Pancreas (tissue), 10 donors: ENCODE measurements around the gene ALLC. TPM values are rescaled to one million over a fixed set of nuclear protein-coding genes. Genes with fewer than 3 reads are reported as not detected.
"Not testable (repeated sequence)": the region's sequence is repeated elsewhere in the genome, so short reads cannot be mapped to it uniquely, and the experiment has no call there.

Source experiments
- ATAC-seq, 4 donors: fragments of 200-7000 bp; cut with Tn5 transposase; one replicate each; pipeline versions ENCODE4 v1.8.0 to v1.9.1; 2020; ENCODE audit warnings: mild to moderate bottlenecking in 4 of 4, moderate library complexity in 4 of 4
- DNase-seq, 6 donors: peaks; one replicate each; pipeline ENCODE4 v3.0.0-alpha.2; 2020
- FAIRE-seq: peaks from 2 replicates; lab custom pipeline; 2012; peaks lifted over from hg19 to GRCh38; lab: Jason Lieb, UNC
- H3K27ac ChIP-seq, 4 donors: fragments of 200-600 bp; sonication (generic); 1 replicate in 3 of 4; 2 replicates in 1 of 4; pipeline versions ENCODE4 v1.5.0 to v1.8.0; 2020
- H3K27me3 ChIP-seq, 4 donors: fragments of 200-600 bp; one replicate each; pipeline ENCODE4 v1.8.0; 2021
- H3K36me3 ChIP-seq, 3 donors: fragments of 200-600 bp; sonication (generic) in 1 of 3; one replicate each; pipeline versions ENCODE4 v1.5.0 to v1.8.0; 2020 to 2021
- H3K4me1 ChIP-seq, 3 donors: fragments of 200-600 bp; one replicate each; pipeline ENCODE4 v1.8.0; 2021
- H3K4me3 ChIP-seq, 4 donors: fragments of 200-600 bp; sonication (generic) in 2 of 4; one replicate each; pipeline versions ENCODE4 v1.5.0 to v1.8.0; 2020 to 2021
- H3K9me3 ChIP-seq, 4 donors: fragments of 200-600 bp; one replicate each; pipeline ENCODE4 v1.8.0; 2021
- CTCF ChIP-seq, 4 donors: fragments of 200-600 bp; sonication (generic) in 3 of 4; IDR thresholded peaks; one replicate each; pipeline versions ENCODE4 v1.5.0 to v1.8.0; 2021; ENCODE audit warnings: antibody characterized with exemption in 4 of 4
- WGBS, 2 donors: extraction: QIAGEN DNeasy Blood & Tissue Kit; methylation state at CpG; one replicate each; pipeline ENCODE4 v1.1.7; 2013; 5-methylcytosine and 5-hydroxymethylcytosine counted together
- intact Hi-C, 3 donors: fragments of 100-400 bp; cut with DNase I; formaldehyde crosslinking; loops; one replicate each; pipeline versions ENCODE4 v1.11.1 to v1.14.2; 2022
- polyA plus RNA-seq, 2 donors: library from polyadenylated mRNA; stranded (reverse); fragments of 200-250 nt; gene quantifications; one replicate each; pipeline ENCODE4 v1.2.3, GENCODE V29; 2013
- total RNA-seq, 6 donors: library from RNA; stranded (reverse); fragmentation: NEBNext Ultra II Directional in 4 of 6; extraction: Animal tissue kit (Norgen Biotek cat#: 25700) in 4 of 6; gene quantifications; one replicate each; pipeline versions ENCODE4 v1.2.1 to v1.2.4, GENCODE V29; 2021 to 2023
- donor health status: healthy with polysubstance abuse.
- donor health status: DM: no; HTN: no; CAD: no; lungs with moderate emphysema.
- donor health status: DM: no; HTN: no; CAD: no.
- donor health status: control.
- donor health status: control.
- donor health status: Bipolar disorder and iron deficiency.
- donor health status: DM: yes; HTN: yes; CAD: no.
- donor health status: DM: no; HTN: no; CAD: no.
- donor health status: DM: no; HTN: no; CAD: no.
- donor health status: DM: yes; HTN: yes; CAD: no.

The ALLC gene
- total and polyA plus RNA-seq, 8 donors, result 0.68 to 0.75 TPM; not detected in 6

DNA sequence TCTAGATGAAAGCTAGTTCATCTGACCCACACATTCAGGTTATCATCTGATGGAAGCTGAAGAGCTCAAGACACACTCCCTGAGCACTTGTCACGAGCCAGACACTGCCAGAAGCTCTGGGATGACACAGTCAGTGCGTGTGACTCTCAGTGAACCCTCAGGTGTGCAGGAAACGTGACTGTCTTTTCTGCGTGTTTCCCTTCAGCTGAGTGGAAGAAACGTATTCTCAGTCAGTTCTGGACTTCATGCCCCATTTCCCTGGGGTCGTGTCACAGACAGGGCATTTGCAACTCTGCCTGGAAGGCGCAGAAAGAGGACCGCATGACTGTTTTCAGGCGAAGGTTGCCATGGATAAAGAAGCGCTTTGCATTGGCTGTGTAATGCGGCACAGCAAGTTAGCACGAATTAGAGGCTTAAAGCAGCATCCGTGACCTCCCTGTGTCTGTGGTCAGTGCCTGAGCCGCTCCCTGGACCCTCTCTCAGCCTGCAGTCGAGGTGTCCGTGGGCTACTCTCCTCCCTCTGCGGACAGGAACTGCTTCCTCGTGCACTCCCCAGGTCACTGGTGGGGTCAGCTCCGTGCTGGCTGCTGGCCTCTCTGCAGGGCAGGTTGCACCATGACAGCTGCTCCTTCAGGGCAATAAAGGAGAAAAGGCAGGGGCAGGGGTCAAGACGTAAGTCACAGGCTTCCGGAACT is 3.3 kb upstream of the ALLC start:
- intact Hi-C loops, result no loop called here
- H3K9me3 ChIP-seq, result no peaks in the 10 kb centered on the region
- no peak overlapping the region for H3K4me3 ChIP-seq
- TF ChIP-seq CTCF (IDR thresholded peaks at IDR 0.05), result no peak
- H3K27me3 ChIP-seq, result no peaks in the 10 kb centered on the region
- FAIRE-seq (no peak), DNase-seq (peak in 1 of 6 donors; percentile 52), ATAC-seq (no peak)
- 56 to 76% methylated on average over 21 of the region's 21 CpGs for WGBS, 2 donors
- H3K36me3 ChIP-seq, result no peaks in the 10 kb centered on the region
- peaks cover 0 to 7% (median 5%) of the 10 kb centered on the region in 3 donors for H3K4me1 ChIP-seq
- H3K27ac ChIP-seq, result no peak overlapping the region

GRCh38 chr2:3655871-3656761 is 1.9 kb upstream of the ALLC start:
- H3K4me1 ChIP-seq, result peaks cover 0 to 5% (median 4%) of the 10 kb centered on the region in 3 donors
- H3K36me3 ChIP-seq, result no peaks in the 10 kb centered on the region
- FAIRE-seq (no peak), ATAC-seq (no peak), DNase-seq (peak in 1 of 6 donors; percentile 38)
- intact Hi-C loops, result no loop called here
- H3K27ac ChIP-seq, result no peak overlapping the region
- 66 to 77% methylated on average over 28 of the region's 28 CpGs for WGBS, 2 donors
- H3K4me3 ChIP-seq, result no peak overlapping the region
- no peaks in the 10 kb centered on the region for H3K9me3 ChIP-seq
- TF ChIP-seq CTCF (IDR thresholded peaks at IDR 0.05), result no peak
- H3K27me3 ChIP-seq, result no peaks in the 10 kb centered on the region

- no peak for TF ChIP-seq CTCF (IDR thresholded peaks at IDR 0.05)
Observed at GRCh38 chr2:3656762-3657721, 958 bp upstream of the ALLC start.

GRCh38 chr2:3659447-3660432 is 1.7 kb downstream of the ALLC start:
- DNase-seq (peak in 1 of 6 donors; percentile 32), ATAC-seq (peak in 3 of 4 donors; percentile 47 to 55 (median 49)), FAIRE-seq (no peak)
- 75 to 83% methylated on average over 26 of the region's 26 CpGs for WGBS, 2 donors
- TF ChIP-seq CTCF (IDR thresholded peaks at IDR 0.05), result no peak
- no peaks in the 10 kb centered on the region for H3K4me1 ChIP-seq
- no peak overlapping the region for H3K27ac ChIP-seq
- intact Hi-C loops, result no loop called here
- no peaks in the 10 kb centered on the region for H3K27me3 ChIP-seq
- H3K36me3 ChIP-seq, result no peaks in the 10 kb centered on the region
- H3K4me3 ChIP-seq, result no peak overlapping the region
- H3K9me3 ChIP-seq, result no peaks in the 10 kb centered on the region

More at GRCh38 chr2:3656762-3657721, 958 bp upstream of the ALLC start:
- Histone ChIP-seq H3K27me3 (no peaks in the 10 kb centered on the region), H3K9me3 (no peaks in the 10 kb centered on the region), H3K4me3 (no peak overlapping the region), H3K4me1 (peaks cover 0 to 2% (median 0%) of the 10 kb centered on the region in 3 donors), H3K27ac (no peak overlapping the region), H3K36me3 (no peaks in the 10 kb centered on the region)
- ATAC-seq (no peak), DNase-seq (no peak), FAIRE-seq (no peak)
- intact Hi-C loops, result no loop called here
- 62 to 71% methylated on average over 36 of the region's 36 CpGs for WGBS, 2 donors

DNA sequence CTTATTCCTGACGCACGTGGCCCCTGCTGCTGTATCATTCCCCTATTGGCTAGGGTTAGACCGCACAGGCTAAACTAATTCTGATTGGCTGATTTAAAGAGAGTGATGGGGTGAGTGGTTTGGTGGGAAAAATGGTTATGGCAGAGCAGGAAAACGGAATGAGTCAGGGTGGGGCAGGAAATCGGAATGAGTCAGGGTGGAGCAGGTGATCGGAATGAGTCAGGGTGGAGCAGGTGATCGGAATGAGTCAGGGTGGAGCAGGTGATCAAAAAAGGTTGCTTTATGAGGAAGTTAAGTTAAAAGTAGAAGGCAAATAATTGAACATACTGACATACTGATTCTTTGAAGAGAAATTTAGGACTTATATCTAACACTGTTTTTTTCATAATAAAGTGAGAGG is 2.6 kb downstream of the ALLC start:
- ATAC-seq, H3K9me3 ChIP-seq, FAIRE-seq, H3K27me3 ChIP-seq, H3K4me1 ChIP-seq, H3K27ac ChIP-seq, H3K36me3 ChIP-seq, H3K4me3 ChIP-seq, intact Hi-C loops: not testable (repeated sequence)
- 76 to 84% methylated on average over 7 of the region's 7 CpGs for WGBS, 2 donors
- peak in 1 of 6 donors; percentile 7 for DNase-seq
